SK-N-SH (cell line): ENCODE data around the gene TRAPPC12. TPM values are rescaled to one million over a fixed set of nuclear protein-coding genes. Genes with fewer than 3 reads are reported as not detected.

ENCODE experiments used
- CTCF ChIA-PET: fragments of 300-600, 350-600 bp; formaldehyde crosslinking; extraction: SDS; loops from one replicate; lab custom pipeline; 2021; lab: Yijun Ruan, JAX
- POLR2A ChIA-PET: fragments of 350-600 bp; sonication (Branson Sonifier 250); formaldehyde crosslinking; extraction: SDS; loops from one replicate; lab custom pipeline; 2020; ENCODE audit warnings: antibody characterized with exemption, inconsistent platforms; lab: Yijun Ruan, JAX
- DNase-seq: peaks from one replicate; pipeline ENCODE4 v3.0.0; 2012
- H2AFZ ChIP-seq: fragments of 200-600 bp; sonication (generic); 2 replicates; pipeline ENCODE4 v1.8.1; 2016; ENCODE audit warnings: antibody characterized with exemption, mild to moderate bottlenecking, low read depth
- H3F3A ChIP-seq: fragments of 200-600 bp; sonication (generic); replicated peaks from 2 replicates; pipeline ENCODE3; 2016; ENCODE audit warnings: antibody characterized with exemption, mild to moderate bottlenecking; ENCODE audit not compliant: insufficient read depth
- H3K27ac ChIP-seq, 2 experiments: fragments of 200-500 bp in 1 of 2; fragments of 200-600 bp in 1 of 2; sonication (Bioruptor generic) in 1 of 2; sonication (generic), shearing (Covaris generic) in 1 of 2; 2 replicates each; pipeline versions ENCODE4 v1.5.1 to v1.6.1; 2014 to 2016; ENCODE audit warnings: low read depth in 2 of 2, inconsistent platforms in 1 of 2, low read length in 1 of 2, mild to moderate bottlenecking in 1 of 2, mixed read lengths in 1 of 2
- H3K27me3 ChIP-seq: fragments of 200-600 bp; sonication (generic), shearing (Covaris generic); 2 replicates; pipeline ENCODE4 v1.6.1; 2016; ENCODE audit warnings: mixed run types; ENCODE audit not compliant: insufficient read depth
- H3K36me3 ChIP-seq, 2 experiments: fragments of 200-500 bp in 1 of 2; fragments of 200-600 bp in 1 of 2; sonication (Bioruptor generic) in 1 of 2; sonication (generic) in 1 of 2; replicated peaks in 1 of 2; 2 replicates each; pipeline versions ENCODE3 to v1.5.1; 2014 to 2016; ENCODE audit warnings: low read length in 1 of 2, mild to moderate bottlenecking in 1 of 2; ENCODE audit not compliant: insufficient read depth in 2 of 2, control insufficient read depth in 1 of 2
- H3K4me1 ChIP-seq, 2 experiments: fragments of 200-500 bp in 1 of 2; fragments of 200-600 bp in 1 of 2; sonication (Bioruptor generic) in 1 of 2; sonication (generic), shearing (Covaris generic) in 1 of 2; 2 replicates each; pipeline versions ENCODE4 v1.5.1 to v1.6.1; 2014 to 2016; ENCODE audit warnings: low read depth in 1 of 2, low read length in 1 of 2, mixed run types in 1 of 2; ENCODE audit not compliant: insufficient read depth in 2 of 2, control insufficient read depth in 1 of 2
- H3K4me2 ChIP-seq: fragments of 200-600 bp; sonication (generic), shearing (Covaris generic); 2 replicates; pipeline ENCODE4 v1.6.1; 2017; ENCODE audit warnings: mixed run types
- H3K4me3 ChIP-seq, 2 experiments: fragments of 200-500 bp in 1 of 2; fragments of 200-600 bp in 1 of 2; sonication (Bioruptor generic) in 1 of 2; sonication (generic), shearing (Covaris generic) in 1 of 2; 2 replicates each; pipeline versions ENCODE4 v1.5.1 to v1.8.1; 2014 to 2016; ENCODE audit warnings: low read depth in 2 of 2, inconsistent platforms in 1 of 2, low read length in 1 of 2, mild to moderate bottlenecking in 1 of 2, mixed read lengths in 1 of 2, moderate library complexity in 1 of 2
- H3K79me2 ChIP-seq: fragments of 200-600 bp; sonication (generic); 2 replicates; pipeline ENCODE4 v1.8.1; 2017; ENCODE audit warnings: mild to moderate bottlenecking; ENCODE audit not compliant: insufficient read depth
- H3K9ac ChIP-seq: fragments of 200-600 bp; sonication (generic); 2 replicates; pipeline ENCODE4 v1.6.1; 2017; ENCODE audit warnings: mixed run types
- H3K9me2 ChIP-seq: fragments of 200-600 bp; sonication (generic); 2 replicates; pipeline ENCODE4 v1.6.1; 2017; ENCODE audit warnings: mixed run types
- H3K9me3 ChIP-seq: fragments of 200-600 bp; sonication (generic); 2 replicates; pipeline ENCODE4 v1.6.1; 2017; ENCODE audit warnings: mixed run types, mild to moderate bottlenecking, moderate library complexity
- H4K20me1 ChIP-seq: fragments of 200-600 bp; sonication (generic); 2 replicates; pipeline ENCODE4 v1.6.1; 2017; ENCODE audit warnings: mild to moderate bottlenecking, mixed run types; ENCODE audit not compliant: insufficient read depth
- ELF1 ChIP-seq: IDR thresholded peaks from 2 replicates; pipeline ENCODE4 v1.4.0; 2012
- EP300 ChIP-seq, 2 experiments: IDR thresholded peaks; 2 replicates each; pipeline versions ENCODE4 v1.4.0 to v1.6.1; 2012; ENCODE audit warnings: borderline replicate concordance in 1 of 2, low read depth in 1 of 2, low read length in 1 of 2
- EZH2phosphoT487 ChIP-seq: fragments of 200-600 bp; sonication (generic); IDR thresholded peaks from 2 replicates; pipeline ENCODE4 v1.6.1; 2017; ENCODE audit warnings: low read depth, mixed run types, mild to moderate bottlenecking, antibody characterized with exemption, moderate library complexity, borderline replicate concordance
- FOSL2 ChIP-seq: IDR thresholded peaks from 2 replicates; pipeline ENCODE4 v1.4.0; 2012; ENCODE audit warnings: low read depth, mild to moderate bottlenecking, moderate library complexity, borderline replicate concordance
- FOXM1 ChIP-seq: IDR thresholded peaks from 2 replicates; pipeline ENCODE4 v1.4.0; 2012; ENCODE audit warnings: low read depth, mild to moderate bottlenecking
- GATA2 ChIP-seq: sonication (generic); formaldehyde crosslinking; IDR thresholded peaks from 2 replicates; pipeline ENCODE4 v1.5.0; 2020; ENCODE audit warnings: mild to moderate bottlenecking, missing genetic modification reagents
- MXI1 ChIP-seq: IDR thresholded peaks from 2 replicates; pipeline ENCODE4 v1.6.1; 2012; ENCODE audit warnings: mild to moderate bottlenecking, low read depth, low read length, improper control_type of control experiment
- NFIC ChIP-seq: IDR thresholded peaks from 2 replicates; pipeline ENCODE4 v1.4.0; 2012; ENCODE audit warnings: borderline replicate concordance
- PBX3 ChIP-seq: IDR thresholded peaks from 2 replicates; pipeline ENCODE4; 2012
- POLR2AphosphoS5 ChIP-seq: IDR thresholded peaks from 2 replicates; pipeline ENCODE4 v1.6.1; 2012; ENCODE audit warnings: low read depth, low read length
- REST ChIP-seq: IDR thresholded peaks from 2 replicates; pipeline ENCODE4 v1.6.1; 2012; ENCODE audit warnings: mild to moderate bottlenecking, low read depth, low read length, moderate library complexity
- RFX5 ChIP-seq: IDR thresholded peaks from 2 replicates; pipeline ENCODE4 v1.6.1; 2012; ENCODE audit warnings: mild to moderate bottlenecking, improper control_type of control experiment, low read length
- RXRA ChIP-seq: IDR thresholded peaks from 2 replicates; pipeline ENCODE4 v1.4.0; 2012; ENCODE audit warnings: low read depth, mild to moderate bottlenecking, borderline replicate concordance
- SMC3 ChIP-seq: IDR thresholded peaks from 2 replicates; pipeline ENCODE4 v1.6.1; 2012; ENCODE audit warnings: low read depth, low read length, improper control_type of control experiment
- TCF12 ChIP-seq: IDR thresholded peaks from 2 replicates; pipeline ENCODE4 v1.4.0; 2012
- TEAD4 ChIP-seq: IDR thresholded peaks from 2 replicates; pipeline ENCODE4 v1.4.0; 2012; ENCODE audit warnings: mild to moderate bottlenecking, borderline replicate concordance; ENCODE audit not compliant: insufficient read depth
- USF1 ChIP-seq: IDR thresholded peaks from 2 replicates; pipeline ENCODE4 v1.4.0; 2012; ENCODE audit warnings: low read depth, borderline replicate concordance
- WGBS: methylation state at CpG from one replicate; pipeline ENCODE4 v1.1.6; 2017; ENCODE audit warnings: low lambda C conversion rate; 5-methylcytosine and 5-hydroxymethylcytosine counted together
- polyA plus RNA-seq, 3 experiments: library from polyadenylated mRNA; depleted of rRNA; stranded (reverse); fragments of >200 nt; gene quantifications; 2 replicates each; pipeline ENCODE4 v1.2.3, GENCODE V29; 2012
- TF ChIP-seq, protein P1 (sequence below): IDR thresholded peaks from 2 replicates; pipeline ENCODE4 v1.4.0; 2012; ENCODE audit warnings: low read depth

TRAPPC12 gene
- polyA plus RNA-seq, 1 of the 3 experiments (the other 2 are of a cell fraction) = 83.3 TPM

GRCh38 chr2:3465328-3465727 is 85.8 kb downstream of the TRAPPC12 start:
- H3K9ac ChIP-seq = peak overlapping the region; percentile 21
- no peaks in the 10 kb centered on the region for H3K9me2 ChIP-seq
- no peaks in the 10 kb centered on the region for H3K27me3 ChIP-seq
- no peak for DNase-seq
- peaks cover 16 to 60% of the 10 kb centered on the region in 2 experiments for H3K36me3 ChIP-seq
- H3K4me2 ChIP-seq = peak overlapping the region; percentile 56
- peaks cover 7% of the 10 kb centered on the region for H3F3A ChIP-seq
- ChIA-PET CTCF (interaction anchor here (1.0 to 9.4 kb wide), 4 partner anchors 11 to 1610 kb away, joined by 3 to 127 read pairs (median 4); no protein-coding TSS in a partner anchor), POLR2A (no interaction called here)
- H3K4me1 ChIP-seq = peaks cover 0 to 25% of the 10 kb centered on the region in 2 experiments; a peak in 3 of 4 replicates
- peak overlapping the region in 1 of 2 experiments; percentile 77 for H3K27ac ChIP-seq
- WGBS = 85% methylated on average over 26 of the region's 28 CpGs
- TF ChIP-seq POLR2AphosphoS5 (no peak), TEAD4 (no peak), TCF12 (no peak), EP300 (IDR thresholded peaks at IDR 0.05; ENCODE audit: borderline replicate concordance in 1 of 2, low read depth in 1 of 2, low read length in 1 of 2) (no peak), PBX3 (no peak), REST (no peak), FOXM1 (no peak), FOSL2 (no peak), EZH2phosphoT487 (no peak), USF1 (no peak), SMC3 (no peak), ELF1 (no peak), NFIC (no peak), GATA2 (CRISPR knock-in tag) (no peak), RXRA (no peak), MXI1 (no peak), RFX5 (no peak)
- TF ChIP-seq, protein P1, sequence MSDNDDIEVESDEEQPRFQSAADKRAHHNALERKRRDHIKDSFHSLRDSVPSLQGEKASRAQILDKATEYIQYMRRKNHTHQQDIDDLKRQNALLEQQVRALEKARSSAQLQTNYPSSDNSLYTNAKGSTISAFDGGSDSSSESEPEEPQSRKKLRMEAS = no peak
- no peak overlapping the region for H3K4me3 ChIP-seq
- H3K9me3 ChIP-seq = no peaks in the 10 kb centered on the region
- no peaks in the 10 kb centered on the region for H3K79me2 ChIP-seq
- H2AFZ ChIP-seq = no peak overlapping the region
- H4K20me1 ChIP-seq = no peaks in the 10 kb centered on the region
